SK-N-MC (cell line): ENCODE data around the gene VSTM2B.

ENCODE experiments used
- EZH2 ChIP-seq: fragments of 200-600 bp; sonication (generic); IDR thresholded peaks from one replicate; pipeline ENCODE4 v1.6.1; 2017; ENCODE audit warnings: antibody characterized with exemption
- FOXP2 ChIP-seq: optimal IDR thresholded peaks from 2 replicates; pipeline ENCODE3; 2011; ENCODE audit warnings: mild to moderate bottlenecking, moderate library complexity; ENCODE audit not compliant: insufficient read depth; ENCODE audit errors: extremely low read length, control extremely low read depth
- POLR2AphosphoS5 ChIP-seq: IDR thresholded peaks from 2 replicates; pipeline ENCODE4 v1.6.1; 2012; ENCODE audit warnings: mild to moderate bottlenecking, low read depth, low read length, borderline replicate concordance

DNA sequence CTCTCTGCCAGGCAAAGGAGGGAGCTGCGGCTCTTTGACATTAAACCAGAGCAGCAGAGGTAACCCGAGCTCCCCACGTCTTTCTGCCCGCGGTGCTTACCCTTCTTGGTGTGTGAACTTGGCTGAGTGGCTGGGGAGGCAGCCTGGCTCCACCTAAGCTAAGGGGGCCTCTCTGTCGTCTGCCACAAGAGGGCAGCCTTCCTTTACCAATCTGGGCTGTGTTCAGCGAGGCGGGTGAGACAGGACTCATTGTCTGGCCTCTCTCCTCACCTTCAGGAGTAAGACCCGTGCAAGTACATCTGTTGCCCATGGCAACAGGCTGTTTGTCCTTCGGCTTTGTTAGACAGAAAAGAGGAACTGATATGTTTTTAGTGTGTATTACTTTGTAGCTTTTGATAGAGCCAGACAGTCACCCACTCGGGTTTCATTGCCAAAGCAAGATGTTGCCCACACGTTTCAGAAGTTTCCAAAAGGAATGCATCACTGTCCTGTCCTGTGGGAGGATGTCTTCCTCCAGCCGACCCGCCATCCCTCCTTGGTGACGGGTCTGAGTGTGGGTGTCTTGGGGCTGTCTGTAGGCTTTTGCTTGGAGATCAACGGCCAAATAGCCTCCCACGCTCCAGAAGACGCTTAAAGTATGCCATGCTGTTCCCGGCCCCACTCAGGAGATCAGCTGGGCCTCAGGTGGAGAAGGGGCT lies 84.9 kb downstream of the VSTM2B start:
- TF ChIP-seq EZH2 (no peak), POLR2AphosphoS5 (no peak), FOXP2 (no peak)
